ENCODE data around the gene C19orf81. TPM values are rescaled to one million over a fixed set of nuclear protein-coding genes. Genes with fewer than 3 reads are reported as not detected.

Gene C19orf81
- polyA plus RNA-seq, 1 donor from 2014 or later, result 28.3 TPM

- Histone ChIP-seq H3K27me3 (ENCODE audit: insufficient read depth, low read depth, low read length) (peaks cover 23% of the 10 kb centered on the region), H3K4me3 (ENCODE audit: low read length) (no peak overlapping the region), H3F3A (ENCODE audit: insufficient read depth, low read length, poor library complexity, severe bottlenecking) (no peaks in the 10 kb centered on the region), H3K4me2 (ENCODE audit: low read length) (no peak overlapping the region), H3K9me3 (ENCODE audit: low read length) (peaks cover 4% of the 10 kb centered on the region), H3K27ac (ENCODE audit: low read length) (no peak overlapping the region), H2AFZ (ENCODE audit: low read depth, low read length) (no peak overlapping the region), H3K9ac (ENCODE audit: low read length) (no peak overlapping the region), H3K79me2 (replicated peaks; ENCODE audit: insufficient read depth, low read length) (no peaks in the 10 kb centered on the region), H3K36me3 (ENCODE audit: insufficient read depth, low read length) (no peaks in the 10 kb centered on the region), H4K20me1 (ENCODE audit: insufficient read depth) (no peaks in the 10 kb centered on the region), H3K9me2 (ENCODE audit: insufficient read depth, low read length) (no peaks in the 10 kb centered on the region)
- no peak for TF ChIP-seq SMC3 (conservative IDR thresholded peaks at IDR 0.05; ENCODE audit: poor library complexity)
- TF ChIP-seq POLR2AphosphoS5 (IDR thresholded peaks at IDR 0.05), result no peak
- no peak for TF ChIP-seq CTCF (IDR thresholded peaks at IDR 0.05; ENCODE audit: poor library complexity, severe bottlenecking)
- no peak for TF ChIP-seq EZH2 (IDR thresholded peaks at IDR 0.05; ENCODE audit: borderline replicate concordance, insufficient read depth, low read length, poor library complexity, severe bottlenecking)
- TF ChIP-seq TAF1 (IDR thresholded peaks at IDR 0.05; ENCODE audit: low read depth), result no peak
- TF ChIP-seq RAD21 (conservative IDR thresholded peaks at IDR 0.05), result no peak
- TF ChIP-seq EP300 (conservative IDR thresholded peaks at IDR 0.05; ENCODE audit: poor library complexity, severe bottlenecking), result no peak
- TF ChIP-seq REST (IDR thresholded peaks at IDR 0.05; ENCODE audit: borderline replicate concordance), result no peak
- TF ChIP-seq MXI1 (conservative IDR thresholded peaks at IDR 0.05; ENCODE audit: poor library complexity, severe bottlenecking), result no peak
Observed at GRCh38 chr19:50602089-50602422, 47.2 kb upstream of the C19orf81 start.

GRCh38 chr19:50602496-50602895 lies 46.7 kb upstream of the C19orf81 start:
- H3K27me3 ChIP-seq (ENCODE audit: insufficient read depth, low read depth, low read length), result peaks cover 27% of the 10 kb centered on the region
- H3F3A ChIP-seq (ENCODE audit: insufficient read depth, low read length, poor library complexity, severe bottlenecking), result no peaks in the 10 kb centered on the region

More at GRCh38 chr19:50602496-50602895, 46.7 kb upstream of the C19orf81 start:
- Histone ChIP-seq H3K9me3 (ENCODE audit: low read length) (peaks cover 8% of the 10 kb centered on the region), H3K79me2 (replicated peaks; ENCODE audit: insufficient read depth, low read length) (no peaks in the 10 kb centered on the region), H3K27ac (ENCODE audit: low read length) (no peak overlapping the region), H3K4me3 (ENCODE audit: low read length) (no peak overlapping the region), H4K20me1 (ENCODE audit: insufficient read depth) (no peaks in the 10 kb centered on the region), H3K9ac (ENCODE audit: low read length) (no peak overlapping the region), H3K36me3 (ENCODE audit: insufficient read depth, low read length) (no peaks in the 10 kb centered on the region), H3K9me2 (ENCODE audit: insufficient read depth, low read length) (no peaks in the 10 kb centered on the region), H2AFZ (ENCODE audit: low read depth, low read length) (no peak overlapping the region), H3K4me2 (ENCODE audit: low read length) (no peak overlapping the region)
- TF ChIP-seq MXI1 (conservative IDR thresholded peaks at IDR 0.05; ENCODE audit: poor library complexity, severe bottlenecking), result no peak
- TF ChIP-seq RAD21 (conservative IDR thresholded peaks at IDR 0.05), result no peak
- no peak for TF ChIP-seq EP300 (conservative IDR thresholded peaks at IDR 0.05; ENCODE audit: poor library complexity, severe bottlenecking)
- TF ChIP-seq EZH2 (IDR thresholded peaks at IDR 0.05; ENCODE audit: borderline replicate concordance, insufficient read depth, low read length, poor library complexity, severe bottlenecking), result no peak
- no peak for TF ChIP-seq SMC3 (conservative IDR thresholded peaks at IDR 0.05; ENCODE audit: poor library complexity)
- TF ChIP-seq REST (IDR thresholded peaks at IDR 0.05; ENCODE audit: borderline replicate concordance), result no peak
